HCT116 (cell line): ENCODE results near the gene RAB24. TPM values are rescaled to one million over a fixed set of nuclear protein-coding genes. Genes with fewer than 3 reads are reported as not detected.
"Not testable (repeated sequence)": the region's sequence is repeated elsewhere in the genome, so short reads cannot be mapped to it uniquely, and the experiment has no call there.

ENCODE experiments used
- ATAC-seq: fragments of 200-7000 bp; cut with Tn5 transposase; 2 replicates; pipeline ENCODE4 v1.9.1; 2020; ENCODE audit warnings: mild to moderate bottlenecking, moderate library complexity
- BruUV-seq: library from RNA; stranded (reverse); fragments of 400-500 nt; replicated peaks from 2 replicates; lab custom pipeline; 2021; lab: Mats Ljungman, UMichigan
- CTCF ChIA-PET: fragments of 300-600 bp; sonication (Branson Sonifier 250); formaldehyde crosslinking; loops from one replicate; lab custom pipeline; 2021; ENCODE audit warnings: antibody characterized with exemption; lab: Charles Lee
- POLR2A ChIA-PET: fragments of 300-600, 350-600 bp; sonication (Branson Sonifier 250); formaldehyde crosslinking; loops from one replicate; lab custom pipeline; 2021; ENCODE audit warnings: antibody characterized with exemption; lab: Charles Lee
- RAD21 ChIA-PET, 2 experiments: fragments of 300-600 bp; sonication (Branson Sonifier 250); formaldehyde crosslinking; loops; one replicate each; lab custom pipeline; 2023; ENCODE audit warnings: low total read pairs in 2 of 2; ENCODE audit not compliant: uncharacterized antibody in 2 of 2, unreplicated experiment in 2 of 2, low non-redundant PET in 1 of 2; lab: Charles Lee
- DNase-seq: peaks from one replicate; pipeline ENCODE4 v3.0.0-alpha.2; 2010; ENCODE audit warnings: low read depth, low spot score
- H2AFZ ChIP-seq: fragments of 200-600 bp; shearing (Covaris generic), sonication (generic); 2 replicates; pipeline ENCODE4 v1.6.1; 2017; ENCODE audit warnings: low read depth, mixed run types, mixed read lengths, antibody characterized with exemption, low read length; ENCODE audit not compliant: poor library complexity, severe bottlenecking
- H3K27ac ChIP-seq: 2 replicates; pipeline ENCODE4 v1.5.1; 2012; ENCODE audit warnings: low read depth, low read length
- H3K27me3 ChIP-seq: fragments of 200-600 bp; sonication (generic); 2 replicates; pipeline ENCODE4 v1.6.1; 2016; ENCODE audit warnings: mixed run types, low read length, mixed read lengths; ENCODE audit not compliant: insufficient read depth
- H3K36me3 ChIP-seq, 2 experiments: fragments of 200-500 bp in 1 of 2; fragments of 200-600 bp in 1 of 2; sonication (Bioruptor generic) in 1 of 2; sonication (generic) in 1 of 2; 2 replicates each; pipeline versions ENCODE4 v1.5.1 to v1.6.1; 2014 to 2016; ENCODE audit warnings: low read length in 2 of 2, inconsistent platforms in 1 of 2, mixed read lengths in 1 of 2, mixed run types in 1 of 2; ENCODE audit not compliant: insufficient read depth in 2 of 2, control insufficient read depth in 1 of 2
- H3K4me1 ChIP-seq, 2 experiments: fragments of 200-600 bp in 1 of 2; sonication (generic) in 1 of 2; 2 replicates each; pipeline versions ENCODE4 v1.5.1 to v1.6.1; 2012 to 2017; ENCODE audit warnings: low read length in 2 of 2, inconsistent platforms in 1 of 2, mild to moderate bottlenecking in 1 of 2, mixed read lengths in 1 of 2, mixed run types in 1 of 2, moderate library complexity in 1 of 2; ENCODE audit not compliant: insufficient read depth in 2 of 2, control insufficient read depth in 1 of 2
- H3K4me2 ChIP-seq: fragments of 200-600 bp; sonication (generic); 2 replicates; pipeline ENCODE4 v1.6.1; 2017; ENCODE audit warnings: mixed run types, low read length, mixed read lengths
- H3K4me3 ChIP-seq, 2 experiments: fragments of 200-600 bp in 1 of 2; sonication (generic) in 1 of 2; replicated peaks in 1 of 2; 2 replicates each; pipeline ENCODE4 v1.5.1; 2011 to 2016; ENCODE audit warnings: low read length in 2 of 2, control low read depth in 1 of 2, low read depth in 1 of 2, mild to moderate bottlenecking in 1 of 2, mixed read lengths in 1 of 2, mixed run types in 1 of 2
- H3K79me2 ChIP-seq: fragments of 200-600 bp; sonication (generic); 2 replicates; pipeline ENCODE4 v1.6.1; 2017; ENCODE audit warnings: mild to moderate bottlenecking, mixed run types, low read length, moderate library complexity, mixed read lengths; ENCODE audit not compliant: insufficient read depth
- H3K9ac ChIP-seq: fragments of 200-600 bp; sonication (generic); 2 replicates; pipeline ENCODE4 v1.6.1; 2016; ENCODE audit warnings: low read length, mixed read lengths
- H3K9me2 ChIP-seq: fragments of 200-600 bp; sonication (generic), shearing (Covaris generic); 2 replicates; pipeline ENCODE4 v1.6.1; 2017; ENCODE audit warnings: mixed run types, mild to moderate bottlenecking, moderate library complexity; ENCODE audit not compliant: insufficient read depth
- H3K9me3 ChIP-seq, 2 experiments: fragments of 200-500 bp in 1 of 2; fragments of 200-600 bp in 1 of 2; sonication (Bioruptor generic) in 1 of 2; sonication (generic) in 1 of 2; 2 replicates each; pipeline ENCODE4 v1.6.1; 2014 to 2017; ENCODE audit warnings: low read length in 2 of 2, mixed read lengths in 2 of 2, inconsistent platforms in 1 of 2, low read depth in 1 of 2, mild to moderate bottlenecking in 1 of 2, mixed run types in 1 of 2, moderate library complexity in 1 of 2; ENCODE audit not compliant: control insufficient read depth in 1 of 2, insufficient read depth in 1 of 2
- H4K20me1 ChIP-seq: fragments of 200-600 bp; sonication (generic), shearing (Covaris generic); 2 replicates; pipeline ENCODE4 v1.6.1; 2017; ENCODE audit warnings: mixed run types, mild to moderate bottlenecking, moderate library complexity; ENCODE audit not compliant: insufficient read depth
- FOSL1 ChIP-seq: IDR thresholded peaks from 2 replicates; pipeline ENCODE4 v1.6.1; 2012; ENCODE audit warnings: low read depth
- TCF7L2 ChIP-seq: IDR thresholded peaks from 2 replicates; pipeline ENCODE4 v1.7.0; 2011; ENCODE audit warnings: borderline replicate concordance, inconsistent platforms; ENCODE audit not compliant: insufficient read depth, insufficient read length; ENCODE audit errors: extremely low read depth
- intact Hi-C: fragments of 100-400 bp; cut with micrococcal nuclease; formaldehyde crosslinking; loops from 2 replicates; pipeline ENCODE4 v1.10.0; 2022
- total RNA-seq: library from RNA; stranded (reverse); gene quantifications from one replicate; pipeline ENCODE4 v1.2.1, GENCODE V29; 2021; ENCODE audit not compliant: unreplicated experiment

Gene RAB24
- total RNA-seq, 1 experiment from 2014 or later, result 13.5 TPM

GRCh38 chr5:177260961-177261360 lies 42.6 kb downstream of the RAB24 start:
- H3K27ac ChIP-seq, result no peak overlapping the region
- no peak overlapping the region for H3K4me2 ChIP-seq
- H3K4me3 ChIP-seq, result no peak overlapping the region
- peaks cover 0 to 5% of the 10 kb centered on the region in 2 experiments; a peak in 2 of 4 replicates for H3K4me1 ChIP-seq
- intact Hi-C loops, result no loop called here
- no peak overlapping the region for H3K9ac ChIP-seq
- ChIA-PET POLR2A (no interaction called here), CTCF (no interaction called here), RAD21 (no interaction called here)
- ATAC-seq, result no peak
- no peaks in the 10 kb centered on the region for H4K20me1 ChIP-seq
- no peak for DNase-seq
- no TSS peak for BruUV-seq
- H3K9me2 ChIP-seq, result no peaks in the 10 kb centered on the region
- H3K36me3 ChIP-seq, result peaks cover 0 to 19% of the 10 kb centered on the region in 2 experiments; a peak in 3 of 4 replicates
- H3K9me3 ChIP-seq, result no peaks in the 10 kb centered on the region
- TF ChIP-seq TCF7L2 (no peak), FOSL1 (no peak)
- no peak overlapping the region for H2AFZ ChIP-seq
- peaks cover 3% of the 10 kb centered on the region for H3K79me2 ChIP-seq
- H3K27me3 ChIP-seq, result no peaks in the 10 kb centered on the region

GRCh38 chr5:177258711-177259110 lies 44.8 kb downstream of the RAB24 start:
- Histone ChIP-seq H3K4me1 (peaks cover 0 to 13% of the 10 kb centered on the region in 2 experiments; a peak in 2 of 4 replicates), H3K36me3 (peaks cover 0 to 19% of the 10 kb centered on the region in 2 experiments; a peak in 2 of 4 replicates), H3K79me2 (peaks cover 14% of the 10 kb centered on the region)
- H3K4me3 ChIP-seq, H3K27me3 ChIP-seq, H4K20me1 ChIP-seq, ATAC-seq, H3K9me3 ChIP-seq, POLR2A ChIA-PET, H2AFZ ChIP-seq, BruUV-seq, H3K4me2 ChIP-seq, DNase-seq, intact Hi-C loops, H3K27ac ChIP-seq, RAD21 ChIA-PET, CTCF ChIA-PET, H3K9me2 ChIP-seq, H3K9ac ChIP-seq: not testable (repeated sequence)
